Stomach (tissue), 4 donors: Measurements from ENCODE around the gene HOXC11.

Source experiments
- CTCF ChIP-seq, 7 experiments: fragments of 450-650 bp in 4 of 7; fragments of 200-600 bp in 3 of 7; sonication (generic) in 3 of 7; IDR thresholded peaks; one replicate each; pipeline ENCODE4 v1.5.1; 2016 to 2019; ENCODE audit warnings: antibody characterized with exemption in 7 of 7, control low read depth in 2 of 7, mild to moderate bottlenecking in 1 of 7
- EP300 ChIP-seq: sonication (generic); formaldehyde crosslinking; IDR thresholded peaks from one replicate; pipeline ENCODE4 v1.6.1; 2017; ENCODE audit warnings: antibody characterized with exemption
- POLR2A ChIP-seq, 4 donors: fragments of 450-650 bp; IDR thresholded peaks; one replicate each; pipeline ENCODE4 v1.6.1; 2016; ENCODE audit warnings: antibody characterized with exemption in 4 of 4, control low read depth in 2 of 4, mild to moderate bottlenecking in 1 of 4, moderate library complexity in 1 of 4
- POLR2AphosphoS5 ChIP-seq, 3 donors: sonication (generic); formaldehyde crosslinking; IDR thresholded peaks; one replicate each; pipeline ENCODE4 v1.6.1; 2016; ENCODE audit warnings: antibody characterized with exemption in 3 of 3

- no peak for TF ChIP-seq CTCF (IDR thresholded peaks at IDR 0.05)
- TF ChIP-seq POLR2A (IDR thresholded peaks at IDR 0.05) = no peak
- TF ChIP-seq POLR2AphosphoS5 (IDR thresholded peaks at IDR 0.05) = no peak
- no peak for TF ChIP-seq EP300
Measured at GRCh38 chr12:54025499-54026405, 52.8 kb downstream of the HOXC11 start.
